ENCODE results near the gene PRR23A.

DNA sequence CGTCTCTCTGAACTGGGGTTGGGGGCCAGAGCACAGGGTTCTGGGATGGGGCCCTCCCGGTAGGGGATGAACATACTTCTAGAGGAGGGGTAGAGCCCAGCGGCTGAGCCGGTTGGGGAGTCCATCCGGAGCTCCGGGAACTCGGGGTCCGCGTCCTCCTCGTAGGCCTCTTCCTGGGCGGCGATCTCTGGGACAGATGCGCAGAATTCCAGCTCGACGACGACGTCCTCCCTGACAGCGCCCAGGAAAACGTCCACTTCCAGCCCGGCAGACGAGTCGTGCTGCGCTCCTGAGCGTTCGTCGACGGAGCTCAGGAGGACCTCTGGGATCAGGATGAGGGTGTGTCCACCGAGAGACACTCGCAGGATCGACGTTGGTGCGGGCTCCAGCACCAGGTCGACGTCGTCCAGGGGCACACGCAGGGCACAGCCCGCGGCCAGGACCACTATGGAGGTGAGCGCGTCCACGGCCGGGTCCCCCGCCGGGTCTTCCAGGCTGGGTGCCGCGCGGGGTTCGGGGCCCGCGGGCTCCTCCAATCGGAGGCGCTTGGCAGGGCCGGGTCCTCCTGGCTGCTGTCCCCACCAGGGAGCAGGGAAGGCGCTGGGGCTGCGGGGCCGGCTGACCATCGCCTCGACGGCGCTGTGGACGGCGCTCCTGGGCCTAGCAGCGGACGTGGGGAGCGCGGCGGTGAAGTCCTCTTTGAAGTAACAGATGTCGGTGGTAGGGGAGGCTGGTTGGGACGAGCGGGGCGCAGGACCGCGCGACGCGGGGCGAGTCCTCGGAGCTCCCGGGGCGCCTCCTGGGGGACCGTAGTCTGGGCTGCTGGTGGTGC is 14.2 kb upstream of the PRR23A start:
- TF ChIP-seq, protein P1, sequence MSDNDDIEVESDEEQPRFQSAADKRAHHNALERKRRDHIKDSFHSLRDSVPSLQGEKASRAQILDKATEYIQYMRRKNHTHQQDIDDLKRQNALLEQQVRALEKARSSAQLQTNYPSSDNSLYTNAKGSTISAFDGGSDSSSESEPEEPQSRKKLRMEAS (IDR thresholded peaks at IDR 0.05): no peak
- TF ChIP-seq EP300 (IDR thresholded peaks at IDR 0.05; ENCODE audit: borderline replicate concordance) (no peak), CEBPB (IDR thresholded peaks at IDR 0.05) (no peak), TAF1 (IDR thresholded peaks at IDR 0.05; ENCODE audit: low read depth) (no peak), EGR1 (IDR thresholded peaks at IDR 0.05) (no peak), RAD21 (IDR thresholded peaks at IDR 0.05; ENCODE audit: low read depth) (no peak), CREB1 (IDR thresholded peaks at IDR 0.05; ENCODE audit: low read depth) (no peak), YY1 (IDR thresholded peaks at IDR 0.05; ENCODE audit: low read depth) (no peak)
